Thyroid gland (tissue), 4 donors: ENCODE results near the gene FLNA.

Source experiments
- POLR2A ChIP-seq, 2 donors: fragments of 450-650 bp; IDR thresholded peaks; one replicate each; pipeline ENCODE4 v1.6.1; 2017; ENCODE audit warnings: antibody characterized with exemption in 2 of 2, mild to moderate bottlenecking in 2 of 2, moderate library complexity in 1 of 2
- TF ChIP-seq, protein P1 (sequence below), 6 experiments: fragments of 200-600 bp in 3 of 6; fragments of 450-650 bp in 3 of 6; sonication (generic) in 3 of 6; IDR thresholded peaks; one replicate each; pipeline ENCODE4 v1.5.1; 2016 to 2019; ENCODE audit warnings: antibody characterized with exemption in 6 of 6, mild to moderate bottlenecking in 2 of 6, inconsistent platforms in 1 of 6, moderate library complexity in 1 of 6

DNA sequence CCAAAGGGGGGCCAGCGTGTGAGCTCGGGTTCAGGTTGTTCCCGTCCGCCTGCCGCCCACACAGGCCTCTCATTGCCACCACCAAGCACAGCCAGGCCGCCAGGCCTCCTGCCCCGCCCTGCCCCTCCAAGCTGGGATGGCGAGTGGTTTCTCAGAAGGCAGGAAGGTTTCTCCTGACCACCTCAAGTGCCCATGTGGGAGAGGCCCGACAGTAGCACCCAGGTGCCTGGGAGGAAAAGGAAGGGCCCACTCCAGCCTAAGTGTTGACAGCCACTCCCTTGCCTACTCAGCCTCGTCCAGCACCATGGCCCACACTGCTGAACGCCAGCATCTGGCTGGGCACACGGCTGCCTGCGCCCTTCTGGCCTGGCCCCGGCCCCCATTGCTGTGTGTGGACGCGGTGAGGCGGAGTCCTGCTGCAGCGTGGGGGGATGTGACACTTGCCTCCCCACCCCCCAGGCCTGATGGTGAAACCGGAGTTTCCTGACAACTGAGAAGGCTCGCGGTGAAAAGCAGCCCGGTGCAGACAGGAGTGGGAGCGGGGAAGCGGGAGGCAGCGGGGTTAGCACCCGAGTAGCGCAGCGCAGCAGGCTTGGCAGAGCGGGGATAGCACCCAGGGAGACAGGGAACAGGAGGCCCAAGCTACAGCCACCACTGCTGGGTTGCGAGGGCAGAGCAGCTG lies 19.2 kb downstream of the FLNA start:
- TF ChIP-seq, protein P1, sequence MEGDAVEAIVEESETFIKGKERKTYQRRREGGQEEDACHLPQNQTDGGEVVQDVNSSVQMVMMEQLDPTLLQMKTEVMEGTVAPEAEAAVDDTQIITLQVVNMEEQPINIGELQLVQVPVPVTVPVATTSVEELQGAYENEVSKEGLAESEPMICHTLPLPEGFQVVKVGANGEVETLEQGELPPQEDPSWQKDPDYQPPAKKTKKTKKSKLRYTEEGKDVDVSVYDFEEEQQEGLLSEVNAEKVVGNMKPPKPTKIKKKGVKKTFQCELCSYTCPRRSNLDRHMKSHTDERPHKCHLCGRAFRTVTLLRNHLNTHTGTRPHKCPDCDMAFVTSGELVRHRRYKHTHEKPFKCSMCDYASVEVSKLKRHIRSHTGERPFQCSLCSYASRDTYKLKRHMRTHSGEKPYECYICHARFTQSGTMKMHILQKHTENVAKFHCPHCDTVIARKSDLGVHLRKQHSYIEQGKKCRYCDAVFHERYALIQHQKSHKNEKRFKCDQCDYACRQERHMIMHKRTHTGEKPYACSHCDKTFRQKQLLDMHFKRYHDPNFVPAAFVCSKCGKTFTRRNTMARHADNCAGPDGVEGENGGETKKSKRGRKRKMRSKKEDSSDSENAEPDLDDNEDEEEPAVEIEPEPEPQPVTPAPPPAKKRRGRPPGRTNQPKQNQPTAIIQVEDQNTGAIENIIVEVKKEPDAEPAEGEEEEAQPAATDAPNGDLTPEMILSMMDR (IDR thresholded peaks at IDR 0.05), result no peak
- TF ChIP-seq POLR2A (IDR thresholded peaks at IDR 0.05), result no peak
